ENCODE measurements around the gene GPR153. TPM values are rescaled to one million over a fixed set of nuclear protein-coding genes. Genes with fewer than 3 reads are reported as not detected.

Gene GPR153
- total RNA-seq, 5 donors from 2014 or later (not counting 1 experiment from before 2014, with no cell fraction given): 0.35 to 2.7 (median 0.72) TPM

DNA sequence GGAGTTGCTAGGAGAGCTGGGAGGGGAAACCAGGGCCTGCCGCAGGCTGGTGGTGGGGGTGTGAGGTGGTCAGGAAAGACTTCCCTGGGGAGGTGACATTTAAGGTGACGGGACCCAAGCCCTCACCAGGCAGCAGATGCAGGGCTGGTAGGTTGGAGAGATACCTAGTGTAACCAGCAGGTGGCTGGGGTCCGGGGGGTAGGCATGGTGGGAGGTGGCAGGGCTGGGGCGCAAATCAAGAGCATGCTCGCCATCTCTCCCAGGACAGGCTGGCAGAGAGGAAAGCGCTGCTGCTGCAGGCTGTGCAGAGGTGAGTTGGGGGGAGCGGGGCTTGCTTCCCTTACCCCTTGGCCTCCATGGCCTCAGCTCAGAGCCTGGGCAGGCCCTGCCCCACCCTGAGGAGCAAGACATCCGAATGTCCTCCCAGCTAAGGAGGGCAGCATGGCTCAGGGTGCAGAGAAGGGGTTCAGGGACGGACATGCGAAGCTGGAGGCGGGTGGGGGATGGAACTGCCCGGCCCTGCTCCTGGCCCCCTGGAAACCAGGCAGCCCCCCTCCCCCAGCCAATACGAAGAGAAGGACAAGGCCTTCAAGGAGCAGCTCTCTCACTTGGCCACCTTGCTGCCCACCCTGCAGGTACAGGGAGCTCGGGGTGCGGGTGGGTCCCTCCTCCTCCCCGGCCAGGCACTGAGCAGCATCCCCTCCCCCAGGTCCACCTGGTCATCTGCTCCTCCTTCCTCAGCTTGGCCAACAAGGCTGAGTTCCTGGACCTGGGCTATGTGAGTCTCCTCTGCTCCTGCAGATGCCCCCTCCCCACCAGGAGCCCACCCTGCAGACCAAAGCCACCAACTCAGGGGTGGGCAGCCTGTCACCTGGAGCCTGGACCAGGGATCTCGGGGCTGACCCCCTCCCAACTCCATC is 51.0 kb downstream of the GPR153 start:
- ATAC-seq (replicated peaks in 1 of 4): peak in 1 of 4 experiments; percentile 24
- peaks cover 4 to 20% of the 10 kb centered on the region in 2 donors for H3K27me3 Mint-ChIP-seq
- Histone ChIP-seq H3K4me1 (ENCODE audit: control insufficient read depth in 1 of 2, extremely low read depth in 1 of 2, insufficient read depth in 2 of 2, low read length in 2 of 2) (peaks cover 6 to 34% of the 10 kb centered on the region in 2 experiments), H3K36me3 (ENCODE audit: control insufficient read depth in 2 of 2, extremely low read depth in 1 of 2, insufficient read depth in 1 of 2, low read length in 1 of 2) (no peaks in the 10 kb centered on the region), H3K9me3 (no peaks in the 10 kb centered on the region), H3K4me3 (ENCODE audit: control insufficient read depth in 1 of 2, extremely low read depth in 1 of 2, low read length in 1 of 2) (peak overlapping the region in 1 of 2 donors; percentile 1), H3K27ac (ENCODE audit: low read length) (no peak overlapping the region), H3K27me3 (replicated peaks in 1 of 2; ENCODE audit: control insufficient read depth in 2 of 2, extremely low read depth in 1 of 2, insufficient read depth in 2 of 2, low read length in 1 of 2) (peaks cover 3 to 61% of the 10 kb centered on the region in 2 experiments)
- 75% methylated on average over 11 of the region's 17 CpGs for WGBS (ENCODE audit: insufficient coverage)
- ChIA-PET CTCF (interaction anchor here in 1 of 2 donors (0.5 kb wide), 1 partner anchor 21 kb away, joined by 4 read pairs; no protein-coding TSS in a partner anchor), POLR2A (no interaction called here)
- H3K4me3 Mint-ChIP-seq: peak overlapping the region; percentile 45 to 57 (median 50)
- peak overlapping the region; percentile 39 to 46 for H3K27ac Mint-ChIP-seq
- peak in 5 of 35 experiments; percentile 10 to 35 (median 28) for DNase-seq
- H3K9me3 Mint-ChIP-seq: no peaks in the 10 kb centered on the region
- no peaks in the 10 kb centered on the region for H3K36me3 Mint-ChIP-seq
- peaks cover 0 to 19% (median 12%) of the 10 kb centered on the region in 3 donors for H3K4me1 Mint-ChIP-seq

DNA sequence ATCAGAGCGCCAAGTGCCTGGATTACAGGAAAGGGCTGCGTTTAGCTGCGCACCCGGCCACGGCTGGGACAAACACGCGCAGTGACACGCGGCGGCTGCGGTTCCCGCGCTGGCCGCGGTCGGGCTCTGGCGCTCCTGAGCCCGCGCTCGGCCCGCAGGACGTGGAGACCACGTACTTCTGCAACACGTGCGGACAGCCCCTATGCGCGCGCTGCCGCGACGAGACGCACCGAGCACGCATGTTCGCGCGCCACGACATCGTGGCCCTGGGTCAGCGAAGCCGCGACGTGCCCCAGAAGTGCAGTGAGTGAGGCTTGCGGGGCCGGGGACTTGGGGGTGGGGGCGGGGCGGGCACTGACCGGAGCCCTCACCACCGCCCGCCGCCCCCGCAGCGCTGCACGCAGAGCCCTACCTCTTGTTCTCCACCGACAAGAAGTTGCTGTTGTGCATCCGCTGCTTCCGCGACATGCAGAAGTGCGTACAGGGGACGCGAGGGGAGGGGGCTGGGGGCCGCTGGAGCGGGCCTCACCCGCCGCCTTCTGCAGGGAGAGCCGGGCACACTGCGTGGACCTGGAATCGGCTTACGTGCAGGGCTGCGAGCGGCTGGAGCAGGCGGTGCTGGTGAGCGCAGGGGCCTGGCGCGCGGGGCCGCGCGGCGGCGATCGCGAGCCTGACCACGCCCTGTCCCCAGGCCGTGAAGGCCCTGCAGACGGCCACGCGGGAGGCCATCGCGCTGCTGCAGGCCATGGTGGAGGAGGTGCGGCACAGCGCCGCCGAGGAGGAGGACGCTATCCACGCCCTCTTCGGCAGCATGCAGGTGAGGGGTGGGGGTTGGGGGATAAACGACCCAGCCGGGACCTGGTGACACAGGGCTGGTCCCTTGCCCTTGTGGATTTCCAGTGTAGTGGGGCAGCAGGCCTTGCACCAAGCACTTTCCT is 51.9 kb downstream of the GPR153 start:
- CTCF ChIA-PET: no interaction called here
- ATAC-seq (replicated peaks in 1 of 4) (peak; percentile 14 to 54 (median 36)), DNase-seq (peak in 4 of 35 experiments; percentile 8 to 35 (median 12))
- H3K36me3 Mint-ChIP-seq: no peaks in the 10 kb centered on the region
- peaks cover 0 to 22% (median 15%) of the 10 kb centered on the region in 3 donors for H3K4me1 Mint-ChIP-seq
- H3K27me3 ChIP-seq (replicated peaks in 1 of 2; ENCODE audit: control insufficient read depth in 2 of 2, extremely low read depth in 1 of 2, insufficient read depth in 2 of 2, low read length in 1 of 2): peaks cover 3 to 64% of the 10 kb centered on the region in 2 experiments
- POLR2A ChIA-PET: no interaction called here
- H3K27ac ChIP-seq (ENCODE audit: low read length): no peak overlapping the region
- H3K4me3 ChIP-seq (ENCODE audit: control insufficient read depth in 1 of 2, extremely low read depth in 1 of 2, low read length in 1 of 2): peak overlapping the region in 1 of 2 donors; percentile 47
- H3K9me3 Mint-ChIP-seq: no peaks in the 10 kb centered on the region
- no peaks in the 10 kb centered on the region for H3K9me3 ChIP-seq
- H3K4me3 Mint-ChIP-seq: peak overlapping the region; percentile 50 to 57 (median 51)
- H3K4me1 ChIP-seq (ENCODE audit: control insufficient read depth in 1 of 2, extremely low read depth in 1 of 2, insufficient read depth in 2 of 2, low read length in 2 of 2): peaks cover 6 to 38% of the 10 kb centered on the region in 2 experiments
- no peaks in the 10 kb centered on the region for H3K36me3 ChIP-seq (ENCODE audit: control insufficient read depth in 2 of 2, extremely low read depth in 1 of 2, insufficient read depth in 1 of 2, low read length in 1 of 2)
- H3K27me3 Mint-ChIP-seq: peaks cover 4 to 21% of the 10 kb centered on the region in 2 donors
- WGBS (ENCODE audit: insufficient coverage): 4% methylated on average over 97 of the region's 99 CpGs
- peak overlapping the region in 1 of 2 donors; percentile 46 for H3K27ac Mint-ChIP-seq

DNA sequence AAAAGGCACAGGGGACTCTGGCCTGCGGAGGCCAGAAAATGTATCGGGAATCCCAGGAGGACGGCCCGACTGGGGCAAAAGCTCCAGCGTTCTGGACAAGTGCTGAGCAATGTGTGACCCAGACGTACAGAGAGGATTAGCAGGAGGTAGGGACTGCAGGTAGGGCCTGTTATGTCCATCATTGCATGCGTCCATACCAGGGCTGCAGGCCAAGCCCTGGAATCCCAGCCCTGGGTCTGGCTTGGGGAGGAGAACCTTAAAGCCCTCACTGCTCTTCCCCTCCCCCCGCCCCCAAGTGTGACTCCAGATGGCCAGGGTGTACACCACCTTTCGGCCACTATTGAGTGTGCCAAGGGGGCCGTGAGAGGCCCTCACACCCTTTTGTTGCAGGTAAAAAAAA is 53.0 kb downstream of the GPR153 start:
- POLR2A ChIA-PET: no interaction called here
- peaks cover 6 to 38% of the 10 kb centered on the region in 2 experiments for H3K4me1 ChIP-seq (ENCODE audit: control insufficient read depth in 1 of 2, extremely low read depth in 1 of 2, insufficient read depth in 2 of 2, low read length in 2 of 2)
- Mint-ChIP-seq H3K27me3 (peaks cover 4 to 21% of the 10 kb centered on the region in 2 donors), H3K36me3 (no peaks in the 10 kb centered on the region), H3K27ac (no peak overlapping the region), H3K4me3 (peak overlapping the region in 2 of 3 donors; percentile 28 to 50), H3K4me1 (peaks cover 0 to 22% (median 15%) of the 10 kb centered on the region in 3 donors), H3K9me3 (no peaks in the 10 kb centered on the region)
- WGBS (ENCODE audit: insufficient coverage): 94% methylated on average over 8 of the region's 10 CpGs
- ATAC-seq (replicated peaks in 1 of 4) (no peak), DNase-seq (no peak)
- peaks cover 3 to 64% of the 10 kb centered on the region in 2 experiments for H3K27me3 ChIP-seq (replicated peaks in 1 of 2; ENCODE audit: control insufficient read depth in 2 of 2, extremely low read depth in 1 of 2, insufficient read depth in 2 of 2, low read length in 1 of 2)
- CTCF ChIA-PET: no interaction called here
- H3K36me3 ChIP-seq (ENCODE audit: control insufficient read depth in 2 of 2, extremely low read depth in 1 of 2, insufficient read depth in 1 of 2, low read length in 1 of 2): no peaks in the 10 kb centered on the region
- no peak overlapping the region for H3K27ac ChIP-seq (ENCODE audit: low read length)
- peak overlapping the region in 1 of 2 donors; percentile 3 for H3K4me3 ChIP-seq (ENCODE audit: control insufficient read depth in 1 of 2, extremely low read depth in 1 of 2, low read length in 1 of 2)
- H3K9me3 ChIP-seq: no peaks in the 10 kb centered on the region

DNA sequence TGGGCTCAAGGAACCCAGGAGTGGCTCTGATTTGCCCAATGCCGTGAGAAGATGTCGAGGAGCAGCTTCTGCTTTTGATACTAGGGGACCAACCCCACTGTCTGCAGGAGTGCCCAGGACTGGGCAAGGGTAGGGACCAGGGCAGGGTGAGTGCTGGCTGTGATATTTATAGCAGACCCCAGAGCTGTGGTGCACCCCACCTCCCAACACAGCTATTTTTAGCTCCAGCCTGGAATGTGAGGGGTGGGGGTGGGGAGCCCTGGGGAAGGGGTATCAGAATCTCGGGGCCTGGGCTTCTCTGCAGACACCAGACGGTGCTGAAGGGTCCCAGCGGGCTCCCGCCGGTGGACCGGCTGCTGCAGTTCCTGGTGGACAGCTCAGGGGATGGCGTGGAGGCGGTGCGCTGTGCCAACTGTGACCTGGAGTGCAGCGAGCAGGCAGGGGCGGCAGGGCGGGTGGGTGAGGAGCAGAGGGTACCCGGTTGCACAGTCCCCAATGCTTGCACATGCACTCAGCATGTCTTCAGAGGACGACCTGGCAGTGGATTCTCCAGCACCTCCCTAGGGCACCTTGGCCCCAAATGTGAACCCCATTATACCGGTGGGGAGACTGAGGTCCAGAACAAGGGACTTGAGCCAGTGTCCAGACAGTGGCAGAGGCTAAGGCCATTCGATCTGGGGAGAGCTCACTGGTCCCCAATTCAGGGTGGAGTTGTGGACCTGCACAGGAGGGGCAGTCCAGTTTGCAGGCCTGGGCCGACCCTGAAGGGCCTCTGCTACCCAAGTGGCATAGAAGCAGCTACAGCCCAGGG is 53.6 kb downstream of the GPR153 start:
- DNase-seq (no peak), ATAC-seq (replicated peaks in 1 of 4) (no peak)
- Histone ChIP-seq H3K27me3 (replicated peaks in 1 of 2; ENCODE audit: control insufficient read depth in 2 of 2, extremely low read depth in 1 of 2, insufficient read depth in 2 of 2, low read length in 1 of 2) (peaks cover 3 to 67% of the 10 kb centered on the region in 2 experiments), H3K9me3 (no peaks in the 10 kb centered on the region), H3K4me3 (ENCODE audit: control insufficient read depth in 1 of 2, extremely low read depth in 1 of 2, low read length in 1 of 2) (no peak overlapping the region), H3K4me1 (ENCODE audit: control insufficient read depth in 1 of 2, extremely low read depth in 1 of 2, insufficient read depth in 2 of 2, low read length in 2 of 2) (peaks cover 6 to 38% of the 10 kb centered on the region in 2 experiments), H3K27ac (ENCODE audit: low read length) (no peak overlapping the region), H3K36me3 (ENCODE audit: control insufficient read depth in 2 of 2, extremely low read depth in 1 of 2, insufficient read depth in 1 of 2, low read length in 1 of 2) (no peaks in the 10 kb centered on the region)
- H3K4me1 Mint-ChIP-seq: peaks cover 0 to 22% (median 15%) of the 10 kb centered on the region in 3 donors
- no peaks in the 10 kb centered on the region for H3K9me3 Mint-ChIP-seq
- ChIA-PET POLR2A (no interaction called here), CTCF (interaction anchor here (0.5 to 0.6 kb wide), 2 partner anchors 39 to 187 kb away, joined by 3 to 4 read pairs; no protein-coding TSS in a partner anchor)
- peak overlapping the region; percentile 57 to 72 (median 71) for H3K4me3 Mint-ChIP-seq
- WGBS (ENCODE audit: insufficient coverage): 79% methylated on average over 16 of the region's 19 CpGs
- H3K27ac Mint-ChIP-seq: no peak overlapping the region
- H3K36me3 Mint-ChIP-seq: no peaks in the 10 kb centered on the region
- peaks cover 4 to 21% of the 10 kb centered on the region in 2 donors for H3K27me3 Mint-ChIP-seq

DNA sequence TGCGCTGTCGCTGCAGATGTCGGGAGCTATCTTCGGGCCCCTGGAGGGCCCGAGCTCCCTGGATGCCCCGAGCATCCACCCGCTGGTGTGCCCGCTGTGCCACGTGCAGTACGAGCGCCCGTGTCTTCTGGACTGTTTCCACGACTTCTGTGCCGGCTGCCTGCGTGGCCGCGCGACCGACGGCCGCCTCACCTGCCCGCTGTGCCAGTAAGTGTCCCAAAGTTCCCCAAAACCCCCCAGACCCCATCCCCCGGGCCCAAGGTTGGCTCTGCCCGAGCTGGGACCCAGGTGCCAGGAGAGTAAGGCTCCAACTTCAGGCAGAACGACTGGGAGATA is 54.4 kb downstream of the GPR153 start:
- peaks cover 6 to 38% of the 10 kb centered on the region in 2 experiments for H3K4me1 ChIP-seq (ENCODE audit: control insufficient read depth in 1 of 2, extremely low read depth in 1 of 2, insufficient read depth in 2 of 2, low read length in 2 of 2)
- H3K36me3 Mint-ChIP-seq: no peaks in the 10 kb centered on the region
- DNase-seq: no peak
- H3K27ac Mint-ChIP-seq: no peak overlapping the region
- whole genome bisulfite sequencing (ENCODE audit: insufficient coverage): 13% methylated on average over 25 of the region's 25 CpGs
- peak overlapping the region; percentile 60 to 75 for H3K4me3 ChIP-seq (ENCODE audit: control insufficient read depth in 1 of 2, extremely low read depth in 1 of 2, low read length in 1 of 2)
- H3K27me3 ChIP-seq (replicated peaks in 1 of 2; ENCODE audit: control insufficient read depth in 2 of 2, extremely low read depth in 1 of 2, insufficient read depth in 2 of 2, low read length in 1 of 2): peaks cover 3 to 67% of the 10 kb centered on the region in 2 experiments
- H3K9me3 Mint-ChIP-seq: no peaks in the 10 kb centered on the region
- ChIA-PET CTCF (interaction anchor here (0.5 to 0.6 kb wide), 3 partner anchors 17 to 420 kb away, joined by 3 to 4 read pairs (median 3); no protein-coding TSS in a partner anchor), POLR2A (no interaction called here)
- no peak overlapping the region for H3K27ac ChIP-seq (ENCODE audit: low read length)
- H3K36me3 ChIP-seq (ENCODE audit: control insufficient read depth in 2 of 2, extremely low read depth in 1 of 2, insufficient read depth in 1 of 2, low read length in 1 of 2): no peaks in the 10 kb centered on the region
- H3K27me3 Mint-ChIP-seq: peaks cover 4 to 19% of the 10 kb centered on the region in 2 donors
- peak overlapping the region; percentile 57 to 72 (median 71) for H3K4me3 Mint-ChIP-seq
- H3K9me3 ChIP-seq: no peaks in the 10 kb centered on the region
- peak in 2 of 4 experiments; percentile 3 to 11 for ATAC-seq (replicated peaks in 1 of 4)
- peaks cover 0 to 22% (median 15%) of the 10 kb centered on the region in 3 donors for H3K4me1 Mint-ChIP-seq

All from T-cell (primary cell).